GM19328 (cell line): ENCODE data around the gene FUT8.

Source experiments
- ATAC-seq: cut with Tn5 transposase; IDR thresholded peaks from one replicate; pipeline ENCODE4 v1.9.1; 2021; ENCODE audit warnings: mild to moderate bottlenecking, moderate library complexity; ENCODE audit not compliant: unreplicated experiment

The FUT8 gene

DNA sequence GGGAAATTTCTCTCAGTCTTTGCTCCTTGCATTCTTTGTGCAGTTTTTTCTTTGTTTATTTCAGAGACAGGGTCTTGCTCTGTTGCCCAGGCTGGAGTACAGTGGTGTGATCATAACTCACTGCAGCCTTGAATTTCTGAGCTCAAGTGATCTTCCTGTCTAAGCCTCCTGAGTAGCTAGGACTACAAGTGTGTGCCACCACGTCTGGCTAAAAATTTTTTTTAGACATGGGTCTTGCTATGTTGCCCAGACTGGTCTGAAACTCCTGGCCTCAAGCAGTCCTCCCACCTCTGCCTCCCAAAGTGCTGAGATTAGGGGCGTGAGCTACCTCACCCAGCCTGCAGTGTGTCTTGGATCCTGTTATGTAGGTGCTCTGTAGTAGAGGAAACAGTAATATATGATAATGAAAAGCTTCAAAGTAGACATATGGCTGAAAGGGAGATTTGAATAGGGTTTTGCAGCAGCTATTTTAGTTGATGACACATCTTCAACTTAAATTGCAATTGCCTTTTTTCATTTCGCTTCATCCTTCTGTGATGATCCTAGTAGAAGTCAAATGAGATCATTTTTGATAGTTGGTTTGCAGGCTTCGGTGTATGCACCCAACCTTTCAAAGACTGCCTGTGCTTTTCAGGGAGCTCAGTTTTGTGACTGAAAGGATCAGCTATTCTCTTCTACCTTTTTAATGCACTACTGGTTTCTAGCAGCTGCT lies 75.4 kb downstream of the FUT8 start:
- no peak for ATAC-seq

- ATAC-seq = no peak
Measured at GRCh38 chr14:65491274-65491673, 78.7 kb downstream of the FUT8 start.

- ATAC-seq = no peak
Measured at GRCh38 chr14:65492266-65492665, 79.7 kb downstream of the FUT8 start.

GRCh38 chr14:65495196-65495595 lies 82.7 kb downstream of the FUT8 start:
- ATAC-seq = no peak

GRCh38 chr14:65496178-65496993 lies 83.9 kb downstream of the FUT8 start:
- no peak for ATAC-seq

- no peak for ATAC-seq
Measured at GRCh38 chr14:65499138-65499537, 86.6 kb downstream of the FUT8 start.

GRCh38 chr14:65500075-65500474 lies 87.5 kb downstream of the FUT8 start:
- ATAC-seq = no peak

DNA sequence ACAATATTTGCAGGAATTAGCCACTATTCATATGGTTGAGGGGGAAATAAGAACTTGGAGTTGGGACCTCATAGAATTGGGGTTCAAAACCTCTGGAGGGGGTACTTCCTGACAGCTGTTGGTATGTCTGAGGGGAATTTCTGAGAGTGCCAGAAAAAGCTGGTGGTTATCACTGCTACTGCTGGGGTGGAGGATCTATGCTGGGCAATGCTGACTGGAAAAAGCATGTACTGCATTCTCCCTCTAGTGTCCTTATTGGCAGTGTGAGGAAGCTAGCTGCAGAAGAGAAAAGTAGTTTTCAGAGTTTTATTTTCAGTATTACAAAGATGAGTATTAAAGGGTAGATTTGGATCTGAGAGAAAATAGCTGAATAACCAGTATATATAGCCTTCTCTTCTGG lies 88.8 kb downstream of the FUT8 start:
- ATAC-seq = no peak

DNA sequence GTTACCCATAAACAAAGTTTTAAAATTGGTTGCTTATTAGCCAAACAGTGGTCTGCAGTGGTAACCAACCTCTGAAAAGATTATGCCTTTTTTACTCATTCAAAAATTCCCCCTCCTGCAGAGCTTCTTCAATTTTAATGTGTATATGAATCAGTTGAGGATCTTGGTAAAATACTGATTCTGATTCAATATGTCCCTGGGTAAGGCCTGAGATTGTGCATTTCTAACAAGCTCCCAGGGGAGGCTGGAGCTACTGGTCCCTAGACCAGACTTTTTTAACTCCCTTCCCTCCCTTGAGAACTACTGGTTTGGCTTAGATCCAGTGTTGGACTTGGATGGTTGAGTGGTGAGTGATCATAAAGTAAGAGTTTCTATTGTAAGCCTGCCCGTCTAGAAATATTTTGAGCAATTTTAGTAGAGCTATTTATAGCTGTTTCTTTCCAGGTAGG lies 90.2 kb downstream of the FUT8 start:
- no peak for ATAC-seq

DNA sequence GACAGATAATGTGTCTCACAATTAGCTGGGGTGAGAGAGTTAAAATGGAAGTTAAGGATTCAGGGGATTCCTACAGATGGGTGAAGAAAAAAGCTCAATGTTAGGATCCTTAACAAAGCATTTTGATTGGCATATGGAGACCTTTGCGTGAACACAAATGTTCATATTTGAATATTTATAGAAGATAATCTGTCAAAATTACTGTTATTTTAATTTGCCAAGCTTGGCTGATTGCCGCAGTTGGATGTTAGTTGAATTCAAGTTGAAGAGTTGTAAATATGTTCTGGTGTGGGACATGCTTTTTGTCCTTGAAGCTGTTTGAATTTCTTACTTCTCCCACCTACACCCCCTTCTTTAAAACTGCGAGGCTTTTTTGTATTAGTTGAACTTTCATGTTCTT lies 91.2 kb downstream of the FUT8 start:
- no peak for ATAC-seq

GRCh38 chr14:65506801-65507200 lies 94.3 kb downstream of the FUT8 start:
- no peak for ATAC-seq

DNA sequence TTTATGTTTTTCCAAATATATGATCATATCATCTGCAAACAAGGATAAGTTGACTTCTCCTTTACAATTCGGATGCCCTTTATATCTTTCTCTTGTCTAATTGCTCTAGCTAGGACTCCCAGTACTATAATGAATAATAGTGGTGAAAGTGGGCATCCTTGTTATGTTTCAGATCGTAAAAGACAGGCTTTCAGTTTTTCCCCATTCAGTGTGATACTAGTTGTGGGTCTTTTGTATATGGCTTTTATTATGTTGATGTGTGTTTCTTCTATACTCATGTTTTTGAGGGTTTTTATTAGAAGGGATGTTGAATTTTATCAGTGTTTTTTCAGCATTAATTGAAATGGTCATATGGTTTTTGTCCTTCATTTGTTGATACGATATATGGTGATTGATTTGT lies 97.3 kb downstream of the FUT8 start:
- no peak for ATAC-seq

GRCh38 chr14:65513671-65514070 lies 101.1 kb downstream of the FUT8 start:
- no peak for ATAC-seq

GRCh38 chr14:65517635-65518542 lies 105.4 kb downstream of the FUT8 start:
- ATAC-seq = no peak

- no peak for ATAC-seq
Measured at GRCh38 chr14:65528069-65528468, 115.5 kb downstream of the FUT8 start.

DNA sequence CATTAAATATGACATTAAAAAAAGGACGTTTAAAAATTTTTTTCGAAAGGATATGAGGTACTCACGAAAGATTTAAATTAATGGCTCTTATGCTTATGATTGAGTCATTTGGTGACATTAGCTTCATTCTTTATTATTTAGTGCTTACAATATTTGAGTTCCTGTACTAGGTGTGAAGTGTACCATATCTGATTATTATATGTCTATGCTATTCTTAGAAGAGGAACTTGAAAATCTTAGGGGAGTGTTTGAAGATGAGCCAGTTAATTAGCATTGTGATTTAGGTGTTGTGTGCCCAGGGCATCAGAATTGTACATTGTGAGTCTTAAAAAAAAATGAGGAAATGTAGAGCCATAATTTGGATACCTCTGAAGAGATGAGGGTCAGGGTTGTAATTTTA lies 118.6 kb downstream of the FUT8 start:
- ATAC-seq = no peak

GRCh38 chr14:65533736-65534404 lies 121.3 kb downstream of the FUT8 start:
- ATAC-seq = no peak

GRCh38 chr14:65536781-65537423 lies 124.4 kb downstream of the FUT8 start:
- no peak for ATAC-seq

DNA sequence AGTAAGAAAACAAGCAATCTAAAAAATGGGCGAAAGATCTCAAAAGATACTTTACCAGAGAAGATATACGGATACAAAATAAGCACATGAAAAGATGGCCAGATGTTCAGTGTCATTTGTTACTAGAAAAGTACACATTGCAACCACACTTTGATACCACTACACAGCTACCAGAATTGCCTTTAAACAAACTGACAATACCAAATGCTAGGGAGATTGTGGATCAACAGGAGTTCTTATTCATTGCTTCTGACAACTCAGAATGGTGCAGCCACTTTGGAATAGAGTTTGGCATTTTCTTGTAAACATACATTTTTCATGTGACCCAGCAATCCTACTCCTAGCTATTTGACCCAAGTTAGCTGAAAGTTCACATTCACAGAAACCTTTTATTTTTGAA lies 136.3 kb downstream of the FUT8 start:
- no peak for ATAC-seq

GRCh38 chr14:65549429-65549828 lies 136.9 kb downstream of the FUT8 start:
- no peak for ATAC-seq
